Measurements from ENCODE around the gene DDR2. TPM values are rescaled to one million over a fixed set of nuclear protein-coding genes. Genes with fewer than 3 reads are reported as not detected.
A peak's percentile ranks its signal among the peaks of the same experiment; 100 is the strongest.

DDR2 gene
- total RNA-seq, 1 donor from 2014 or later = 1.3 TPM

GRCh38 chr1:162678439-162678838 lies 46.2 kb downstream of the DDR2 start:
- peak; percentile 84 for DNase-seq (ENCODE audit: low read depth)
- no peak overlapping the region for H3K4me3 ChIP-seq (ENCODE audit: low read depth, low read length)
- TF ChIP-seq CTCF (conservative IDR thresholded peaks at IDR 0.05; ENCODE audit: low read depth, low read length) = no peak

GRCh38 chr1:162679298-162679697 lies 47.0 kb downstream of the DDR2 start:
- TF ChIP-seq CTCF (conservative IDR thresholded peaks at IDR 0.05; ENCODE audit: low read depth, low read length) = no peak
- no peak overlapping the region for H3K4me3 ChIP-seq (ENCODE audit: low read depth, low read length)
- no peak for DNase-seq (ENCODE audit: low read depth)

- no peak overlapping the region for H3K4me3 ChIP-seq (ENCODE audit: low read depth, low read length)
- TF ChIP-seq CTCF (conservative IDR thresholded peaks at IDR 0.05; ENCODE audit: low read depth, low read length) = no peak
- DNase-seq (ENCODE audit: low read depth) = no peak
Measured at GRCh38 chr1:162680419-162681121, 48.3 kb downstream of the DDR2 start.

GRCh38 chr1:162681122-162681436 lies 48.8 kb downstream of the DDR2 start:
- TF ChIP-seq CTCF (conservative IDR thresholded peaks at IDR 0.05; ENCODE audit: low read depth, low read length) = no peak
- H3K4me3 ChIP-seq (ENCODE audit: low read depth, low read length) = no peak overlapping the region
- no peak for DNase-seq (ENCODE audit: low read depth)

GRCh38 chr1:162682013-162682419 lies 49.8 kb downstream of the DDR2 start:
- H3K4me3 ChIP-seq (ENCODE audit: low read depth, low read length) = no peak overlapping the region
- no peak for TF ChIP-seq CTCF (conservative IDR thresholded peaks at IDR 0.05; ENCODE audit: low read depth, low read length)
- DNase-seq (ENCODE audit: low read depth) = no peak

GRCh38 chr1:162687870-162688269 lies 55.6 kb downstream of the DDR2 start:
- no peak for DNase-seq (ENCODE audit: low read depth)
- H3K4me3 ChIP-seq (ENCODE audit: low read depth, low read length) = no peak overlapping the region
- no peak for TF ChIP-seq CTCF (conservative IDR thresholded peaks at IDR 0.05; ENCODE audit: low read depth, low read length)

- no peak for TF ChIP-seq CTCF (conservative IDR thresholded peaks at IDR 0.05; ENCODE audit: low read depth, low read length)
- no peak for DNase-seq (ENCODE audit: low read depth)
- no peak overlapping the region for H3K4me3 ChIP-seq (ENCODE audit: low read depth, low read length)
Measured at GRCh38 chr1:162688521-162688920, 56.3 kb downstream of the DDR2 start.

All from epithelial cell of proximal tubule (primary cell).